ENCODE results near the gene CLDN6. TPM values are rescaled to one million over a fixed set of nuclear protein-coding genes. Genes with fewer than 3 reads are reported as not detected.

The CLDN6 gene
- total RNA-seq, 2 experiments from 2014 or later = not detected

DNA sequence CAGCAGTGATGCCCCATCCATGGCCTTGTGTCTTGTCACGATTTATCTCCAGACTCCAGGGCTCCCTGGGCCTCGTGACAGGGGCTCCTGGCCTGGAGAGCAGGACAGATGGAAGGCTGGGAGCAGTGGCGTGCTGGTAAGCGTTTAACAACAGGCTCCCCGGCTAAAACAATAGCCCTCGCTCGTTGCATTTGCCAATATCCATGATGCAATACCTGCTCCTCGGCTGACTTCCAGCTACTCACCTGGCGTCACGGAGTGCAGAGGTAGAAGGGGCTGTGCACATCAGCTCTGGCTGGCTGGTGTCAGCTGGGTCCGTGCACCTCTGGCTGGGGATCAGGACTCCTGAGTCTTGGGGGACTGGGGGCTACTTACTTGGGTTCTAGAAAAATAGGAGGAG, 20.3 kb upstream of the CLDN6 start:
- Histone ChIP-seq H3K9me2 (ENCODE audit: insufficient read depth, low read length) (no peaks in the 10 kb centered on the region), H3K79me2 (ENCODE audit: insufficient read depth, low read depth, low read length) (no peaks in the 10 kb centered on the region), H3K9me3 (ENCODE audit: low read length) (no peaks in the 10 kb centered on the region), H4K20me1 (ENCODE audit: insufficient read depth, low read length) (no peaks in the 10 kb centered on the region), H2AFZ (ENCODE audit: low read length) (no peak overlapping the region), H3K4me2 (ENCODE audit: low read length) (no peak overlapping the region), H3K4me1 (ENCODE audit: insufficient read depth, low read length, poor library complexity, severe bottlenecking) (no peaks in the 10 kb centered on the region), H3K4me3 (ENCODE audit: low read depth, low read length, poor library complexity, severe bottlenecking) (no peak overlapping the region), H3K36me3 (ENCODE audit: insufficient read depth, low read length) (no peaks in the 10 kb centered on the region), H3K27ac (ENCODE audit: low read depth, low read length, poor library complexity, severe bottlenecking) (no peak overlapping the region)
- ChIA-PET POLR2A (no interaction called here), CTCF (ENCODE audit: unreplicated experiment) (interaction anchor here (1.3 kb wide), 1 partner anchor 10 kb away, joined by 9 read pairs; no protein-coding TSS in a partner anchor)
- no TSS peak for BruUV-seq (replicated peaks)
- TF ChIP-seq, protein P1, sequence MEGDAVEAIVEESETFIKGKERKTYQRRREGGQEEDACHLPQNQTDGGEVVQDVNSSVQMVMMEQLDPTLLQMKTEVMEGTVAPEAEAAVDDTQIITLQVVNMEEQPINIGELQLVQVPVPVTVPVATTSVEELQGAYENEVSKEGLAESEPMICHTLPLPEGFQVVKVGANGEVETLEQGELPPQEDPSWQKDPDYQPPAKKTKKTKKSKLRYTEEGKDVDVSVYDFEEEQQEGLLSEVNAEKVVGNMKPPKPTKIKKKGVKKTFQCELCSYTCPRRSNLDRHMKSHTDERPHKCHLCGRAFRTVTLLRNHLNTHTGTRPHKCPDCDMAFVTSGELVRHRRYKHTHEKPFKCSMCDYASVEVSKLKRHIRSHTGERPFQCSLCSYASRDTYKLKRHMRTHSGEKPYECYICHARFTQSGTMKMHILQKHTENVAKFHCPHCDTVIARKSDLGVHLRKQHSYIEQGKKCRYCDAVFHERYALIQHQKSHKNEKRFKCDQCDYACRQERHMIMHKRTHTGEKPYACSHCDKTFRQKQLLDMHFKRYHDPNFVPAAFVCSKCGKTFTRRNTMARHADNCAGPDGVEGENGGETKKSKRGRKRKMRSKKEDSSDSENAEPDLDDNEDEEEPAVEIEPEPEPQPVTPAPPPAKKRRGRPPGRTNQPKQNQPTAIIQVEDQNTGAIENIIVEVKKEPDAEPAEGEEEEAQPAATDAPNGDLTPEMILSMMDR (conservative IDR thresholded peaks at IDR 0.05; ENCODE audit: low read length) = no peak
- no peak for TF ChIP-seq EZH2phosphoT487 (IDR thresholded peaks at IDR 0.05; ENCODE audit: borderline replicate concordance, low read depth, low read length)
- intact Hi-C loops (cut with micrococcal nuclease; ENCODE audit: unreplicated experiment) = no loop called here
- DNase-seq (ENCODE audit: low spot score) = no peak

DNA sequence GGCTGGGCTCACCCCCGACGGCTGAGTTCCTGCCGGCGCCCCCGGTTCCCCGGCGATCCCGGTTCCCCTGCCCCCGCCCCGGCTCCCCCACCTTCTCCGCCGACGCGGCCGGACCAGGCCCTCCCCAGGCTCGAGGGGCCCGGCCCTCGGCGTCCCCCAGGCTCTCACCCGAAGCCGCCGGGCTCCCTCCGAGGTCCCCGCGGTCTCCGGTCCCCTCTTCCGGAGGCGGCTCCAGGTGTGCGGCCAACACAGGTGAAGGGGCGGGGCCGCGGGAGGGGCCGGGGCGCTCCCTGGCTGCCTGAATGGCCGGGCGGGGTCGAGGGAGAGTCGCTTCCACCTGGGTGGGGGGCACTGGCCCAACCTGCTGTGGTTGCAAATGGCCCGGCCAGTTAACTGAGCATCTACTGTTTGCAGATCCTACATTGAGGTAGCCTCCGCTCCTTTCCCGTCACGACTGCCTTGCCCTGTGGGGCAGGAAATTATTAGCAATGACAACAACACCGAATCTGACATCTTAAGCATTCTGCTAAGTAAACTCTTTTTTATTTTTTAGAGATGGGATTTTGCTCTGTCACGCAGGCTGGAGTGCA, 18.8 kb upstream of the CLDN6 start, which contains the start of gene BICDL2:
BICDL2 (minus strand) TSS at position 219 of the 590 bp plus-strand sequence. CDS start 1,448 bp downstream, outside the sequence.
- H2AFZ ChIP-seq (ENCODE audit: low read length) = no peak within 1 kb of the TSS
- no peaks in the 10 kb centered on the region for H3K36me3 ChIP-seq (ENCODE audit: insufficient read depth, low read length)
- H3K9me2 ChIP-seq (ENCODE audit: insufficient read depth, low read length) = no peaks in the 10 kb centered on the region
- CTCF ChIA-PET (ENCODE audit: unreplicated experiment) = no interaction called here
- BruUV-seq (replicated peaks) = no TSS peak
- intact Hi-C loops (cut with micrococcal nuclease; ENCODE audit: unreplicated experiment) = no loop called here
- TF ChIP-seq, protein P1 (conservative IDR thresholded peaks at IDR 0.05; ENCODE audit: low read length) = no peak
- TF ChIP-seq EZH2phosphoT487 (IDR thresholded peaks at IDR 0.05; ENCODE audit: borderline replicate concordance, low read depth, low read length) = no peak
- H3K4me1 ChIP-seq (ENCODE audit: insufficient read depth, low read length, poor library complexity, severe bottlenecking) = no peaks in the 10 kb centered on the region
- no peak within 1 kb of the TSS for H3K4me2 ChIP-seq (ENCODE audit: low read length)
- no peaks in the 10 kb centered on the region for H3K79me2 ChIP-seq (ENCODE audit: insufficient read depth, low read depth, low read length)
- DNase-seq (ENCODE audit: low spot score) = no peak
- H3K4me3 ChIP-seq (ENCODE audit: low read depth, low read length, poor library complexity, severe bottlenecking) = no peak within 1 kb of the TSS
- no peak within 1 kb of the TSS for H3K27ac ChIP-seq (ENCODE audit: low read depth, low read length, poor library complexity, severe bottlenecking)
- POLR2A ChIA-PET = no interaction called here
- no peaks in the 10 kb centered on the region for H3K9me3 ChIP-seq (ENCODE audit: low read length)
- H4K20me1 ChIP-seq (ENCODE audit: insufficient read depth, low read length) = no peaks in the 10 kb centered on the region

DNA sequence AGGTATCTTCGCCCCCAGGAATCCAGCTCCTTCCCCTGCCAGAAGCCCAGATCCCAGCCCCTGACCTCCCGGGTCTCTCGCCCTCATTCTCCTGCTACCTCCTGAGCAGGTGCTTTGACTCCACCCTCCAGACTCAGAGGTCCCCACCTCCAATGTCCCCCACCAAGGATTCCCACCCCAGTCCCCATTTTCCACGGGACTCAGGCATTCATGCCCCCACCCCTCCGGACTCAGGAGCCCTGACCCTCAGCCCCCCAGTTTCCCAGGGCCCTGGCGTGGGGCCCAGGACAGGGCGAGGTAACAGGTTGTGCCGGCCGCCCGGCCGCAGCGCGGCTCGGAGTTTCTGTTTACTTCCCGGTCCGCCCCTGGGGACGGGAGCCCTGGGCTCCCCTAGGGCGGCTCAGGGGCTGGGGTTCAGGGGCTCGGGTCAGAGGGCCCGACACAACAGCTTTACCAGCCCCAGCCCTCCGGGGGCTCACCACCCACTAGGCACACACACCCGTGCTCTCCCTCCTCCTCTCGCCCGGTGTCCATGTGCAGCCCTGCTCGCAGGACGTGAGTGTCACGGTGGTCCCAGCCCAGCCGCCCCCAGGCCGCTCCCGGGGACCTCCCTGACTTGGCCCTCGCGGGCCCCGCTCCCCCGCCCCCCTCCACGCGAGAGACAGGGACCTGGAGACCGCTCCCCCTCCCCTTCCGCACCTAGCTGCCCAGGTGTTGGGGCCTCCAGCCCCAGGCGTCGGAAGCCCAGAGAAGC, 18.2 kb upstream of the CLDN6 start:
- Histone ChIP-seq H3K79me2 (ENCODE audit: insufficient read depth, low read depth, low read length) (no peaks in the 10 kb centered on the region), H3K4me1 (ENCODE audit: insufficient read depth, low read length, poor library complexity, severe bottlenecking) (no peaks in the 10 kb centered on the region), H3K27ac (ENCODE audit: low read depth, low read length, poor library complexity, severe bottlenecking) (no peak overlapping the region), H3K36me3 (ENCODE audit: insufficient read depth, low read length) (no peaks in the 10 kb centered on the region), H3K9me2 (ENCODE audit: insufficient read depth, low read length) (no peaks in the 10 kb centered on the region), H4K20me1 (ENCODE audit: insufficient read depth, low read length) (no peaks in the 10 kb centered on the region), H3K9me3 (ENCODE audit: low read length) (no peaks in the 10 kb centered on the region), H3K4me2 (ENCODE audit: low read length) (no peak overlapping the region), H3K4me3 (ENCODE audit: low read depth, low read length, poor library complexity, severe bottlenecking) (no peak overlapping the region), H2AFZ (ENCODE audit: low read length) (no peak overlapping the region)
- ChIA-PET CTCF (ENCODE audit: unreplicated experiment) (no interaction called here), POLR2A (interaction anchor here (0.6 kb wide), 1 partner anchor 12 kb away, joined by 3 read pairs; the partner anchor contains the start of genes HCFC1R1 and THOC6)
- DNase-seq (ENCODE audit: low spot score) = no peak
- intact Hi-C loops (cut with micrococcal nuclease; ENCODE audit: unreplicated experiment) = no loop called here
- TF ChIP-seq, protein P1 (conservative IDR thresholded peaks at IDR 0.05; ENCODE audit: low read length) = no peak
- TF ChIP-seq EZH2phosphoT487 (IDR thresholded peaks at IDR 0.05; ENCODE audit: borderline replicate concordance, low read depth, low read length) = peak; percentile 15; the same call in 1 of the 2 replicates
- BruUV-seq (replicated peaks) = no TSS peak
